GM19324 (cell line): ENCODE measurements around the gene FRMD3.
"Not testable (repeated sequence)": the region's sequence is repeated elsewhere in the genome, so short reads cannot be mapped to it uniquely, and the experiment has no call there.

Experiments used
- ATAC-seq: cut with Tn5 transposase; IDR thresholded peaks from one replicate; pipeline ENCODE4 v1.9.1; 2021; ENCODE audit warnings: mild to moderate bottlenecking, moderate library complexity; ENCODE audit not compliant: unreplicated experiment, low FRiP score

FRMD3 gene

DNA sequence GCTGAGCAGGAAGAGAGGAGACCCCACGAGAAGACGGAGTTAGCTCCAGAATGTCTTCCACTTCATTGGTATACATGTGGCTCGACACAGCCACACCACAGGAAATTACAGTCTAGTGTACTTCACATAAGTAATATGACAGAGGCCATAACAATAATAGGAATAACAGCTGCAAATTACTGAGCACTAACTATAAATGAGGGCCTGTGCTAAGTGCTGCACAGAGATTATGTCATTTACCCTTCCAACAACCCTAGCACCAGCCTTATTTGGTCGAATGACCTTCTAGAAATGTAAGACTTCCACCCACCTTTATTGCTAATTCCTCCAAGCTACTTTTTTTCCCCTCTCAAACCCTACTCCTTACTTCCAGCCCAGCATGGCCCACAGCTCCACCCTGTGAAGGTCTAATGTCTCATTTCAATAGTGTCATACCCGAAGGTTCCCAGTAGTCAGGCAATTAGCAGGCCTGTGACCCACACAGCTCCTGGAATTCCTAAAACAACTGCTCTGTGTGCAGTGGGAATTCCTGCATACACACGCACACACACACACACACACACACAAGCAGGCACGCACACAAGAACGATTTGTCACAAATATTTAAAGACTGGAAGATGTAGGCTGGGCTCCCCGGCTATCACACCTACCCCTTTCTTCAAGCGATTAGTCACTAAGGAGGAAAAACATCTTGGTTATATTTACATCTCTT is 134.5 kb downstream of the FRMD3 start:
- ATAC-seq, result no peak

- ATAC-seq, result no peak
These were observed 136.8 kb downstream of the FRMD3 start for GRCh38 chr9:83401328-83401900.

- ATAC-seq, result no peak
These were observed 141.4 kb downstream of the FRMD3 start for GRCh38 chr9:83396813-83397212.

- no peak for ATAC-seq
These were observed 141.9 kb downstream of the FRMD3 start for GRCh38 chr9:83396342-83396741.

- ATAC-seq, result no peak
These were observed 146.0 kb downstream of the FRMD3 start for GRCh38 chr9:83392228-83392627.

- no peak for ATAC-seq
These were observed 149.9 kb downstream of the FRMD3 start for GRCh38 chr9:83388346-83388745.

DNA sequence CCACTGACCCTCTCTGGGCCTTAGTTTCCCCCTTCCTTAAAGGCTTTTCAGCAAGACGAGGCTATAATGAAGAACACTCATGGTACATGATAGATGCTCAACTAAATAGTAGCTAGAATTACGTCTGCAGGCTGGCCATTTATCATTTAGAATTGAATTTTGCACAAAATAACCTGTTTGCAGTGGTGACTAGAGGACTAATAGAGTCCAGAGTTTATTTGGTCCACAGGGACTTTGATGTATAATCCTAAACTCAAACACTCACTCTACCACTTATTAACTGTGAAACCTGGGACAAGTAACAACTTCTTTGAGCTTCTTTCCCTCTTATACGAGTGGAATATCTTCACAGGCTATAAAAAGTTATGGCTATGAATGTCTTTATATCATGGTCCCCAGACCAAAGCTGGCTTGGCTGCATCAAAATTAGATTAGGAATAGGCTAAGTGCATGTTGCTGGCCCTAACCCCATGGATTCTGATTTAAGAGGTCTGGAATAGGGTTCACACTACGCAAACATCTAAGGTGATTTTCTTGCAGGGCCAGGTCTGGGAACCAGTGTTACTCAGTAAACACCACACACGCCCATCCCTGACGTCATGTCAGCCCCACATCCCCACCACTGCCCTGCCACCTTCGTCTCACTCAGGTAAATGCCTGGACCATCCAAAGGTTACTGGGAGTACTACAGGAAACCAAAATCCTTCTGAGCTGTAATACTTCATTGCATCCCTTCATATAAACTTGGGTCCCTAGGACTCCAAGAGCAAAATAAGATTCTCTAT is 150.6 kb downstream of the FRMD3 start:
- no peak for ATAC-seq

DNA sequence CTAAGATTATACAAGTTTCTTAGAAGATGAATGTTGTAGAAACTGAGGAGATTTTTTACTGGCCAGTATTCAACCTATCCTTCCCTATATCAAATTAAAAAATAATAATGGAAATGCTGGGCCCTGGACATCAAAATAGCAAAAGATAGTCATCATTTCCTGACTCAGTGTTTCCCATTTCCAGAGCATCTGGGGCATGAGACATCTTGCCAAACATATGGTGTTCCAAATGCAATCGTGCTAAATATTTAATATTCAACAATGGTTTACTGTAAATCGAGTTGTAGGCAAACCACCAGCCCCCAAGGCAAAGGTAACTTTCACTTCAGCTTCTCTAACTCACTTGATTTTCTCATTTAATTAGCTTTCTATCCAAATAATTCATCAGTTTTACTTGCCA is 152.9 kb downstream of the FRMD3 start:
- ATAC-seq, result no peak

DNA sequence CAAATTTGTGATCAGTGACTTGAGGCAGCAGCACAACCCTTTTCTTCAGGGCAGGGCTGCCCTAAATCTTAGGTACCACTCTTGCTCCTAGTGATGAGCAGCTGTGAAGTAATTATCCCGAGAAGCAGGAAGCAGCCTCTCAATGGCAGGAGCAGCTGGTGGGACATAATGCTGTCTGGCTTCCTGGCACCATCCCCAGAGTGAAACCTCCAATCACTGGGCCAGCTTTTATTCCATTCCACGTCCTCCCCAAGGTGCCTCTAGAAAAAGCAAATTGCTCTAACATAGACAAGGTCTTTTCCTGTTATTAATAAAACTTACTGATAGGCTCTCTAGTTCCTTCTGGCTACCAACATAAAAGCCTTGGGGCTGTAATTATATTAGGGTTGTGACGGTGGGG is 154.0 kb downstream of the FRMD3 start:
- ATAC-seq, result no peak

DNA sequence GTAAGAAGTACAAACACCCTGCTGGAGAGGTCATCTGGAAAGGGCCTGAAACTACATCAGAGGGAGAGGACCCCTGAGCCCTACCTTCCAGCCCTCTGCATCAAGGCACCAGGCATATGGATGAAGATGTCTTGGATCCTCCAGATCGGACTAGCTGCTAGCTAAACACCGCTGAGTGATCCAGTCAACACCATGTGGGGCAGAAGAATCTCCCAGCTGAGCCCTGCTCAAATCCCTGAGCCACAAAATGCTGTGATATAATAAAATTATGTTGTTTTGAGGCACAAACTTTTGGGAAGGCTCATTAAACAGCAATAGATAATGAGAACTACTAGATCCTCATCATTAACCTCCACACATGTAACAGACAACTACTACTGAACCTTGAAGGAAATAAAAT is 155.2 kb downstream of the FRMD3 start:
- ATAC-seq, result no peak

GRCh38 chr9:83382421-83382820 is 155.8 kb downstream of the FRMD3 start:
- no peak for ATAC-seq

DNA sequence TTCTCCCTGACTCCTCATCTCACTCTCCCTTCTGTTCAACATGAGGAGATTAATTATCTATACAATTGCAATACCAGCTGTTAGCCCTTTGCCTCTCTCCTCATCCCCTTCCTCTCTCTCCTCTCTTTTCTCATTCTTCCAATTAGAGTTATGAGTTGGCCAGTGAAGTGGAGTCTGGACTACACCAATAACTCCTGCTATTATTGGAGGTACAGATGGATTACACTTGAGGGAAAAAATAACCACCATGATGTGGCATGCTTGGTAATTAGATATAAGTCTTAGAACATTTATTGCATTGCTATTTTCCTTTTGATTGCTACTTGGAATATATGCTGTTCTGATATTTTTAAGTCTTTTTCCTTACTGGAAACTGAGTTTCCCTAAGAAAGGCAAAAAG is 159.2 kb downstream of the FRMD3 start:
- ATAC-seq, result no peak

- no peak for ATAC-seq
These were observed 165.2 kb downstream of the FRMD3 start for GRCh38 chr9:83372957-83373356.

DNA sequence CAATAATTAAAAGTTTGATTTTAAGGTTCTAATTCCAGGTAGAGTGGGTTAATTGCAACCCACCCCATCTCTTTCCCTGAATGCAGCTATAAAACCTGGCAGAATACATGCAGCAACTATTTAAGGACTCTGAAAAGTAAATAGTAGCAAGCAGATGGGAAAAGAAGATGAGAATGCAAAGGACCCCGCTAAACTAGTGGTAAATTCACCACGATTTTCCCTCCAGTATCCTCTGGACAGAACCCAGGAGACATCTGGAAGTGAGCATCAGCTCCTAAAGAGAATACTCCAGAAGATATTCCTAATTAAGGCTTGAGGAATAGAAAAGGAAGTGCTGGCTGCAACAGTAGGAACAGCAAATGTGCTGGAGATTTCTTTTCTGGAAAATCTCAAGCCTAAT is 170.9 kb downstream of the FRMD3 start:
- no peak for ATAC-seq

DNA sequence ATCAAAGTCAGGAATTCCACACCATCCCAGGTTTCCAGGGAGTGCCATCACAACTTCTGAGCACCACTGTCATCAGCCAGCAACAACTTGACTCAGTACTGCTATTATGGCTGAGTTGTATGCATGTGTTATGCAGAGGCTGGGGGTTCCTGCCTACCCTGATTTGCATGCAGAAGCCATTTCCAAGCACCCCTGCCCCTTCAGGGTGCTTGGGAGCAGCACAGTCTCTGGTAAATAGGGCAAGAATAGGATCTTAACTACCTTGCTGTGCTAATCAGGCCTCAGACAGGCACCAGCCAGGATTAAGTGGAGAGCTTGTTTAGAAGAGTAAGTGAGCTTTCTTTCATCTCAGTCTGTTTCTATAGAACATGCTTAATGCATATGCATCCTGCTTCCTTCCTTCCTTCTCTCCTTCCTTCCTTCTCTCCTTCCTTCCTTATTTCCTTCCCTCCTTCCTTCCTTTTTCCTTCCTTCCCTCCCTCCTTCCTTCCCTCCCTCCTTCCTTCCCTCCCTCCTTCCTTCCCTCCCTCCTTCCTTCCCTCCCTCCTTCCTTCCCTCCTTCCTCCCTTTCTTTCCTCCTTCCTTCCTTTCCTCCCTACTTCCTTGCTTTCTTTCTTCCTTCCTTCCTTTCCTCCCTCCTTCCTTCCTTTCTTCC is 175.7 kb downstream of the FRMD3 start:
- ATAC-seq, result no peak

- no peak for ATAC-seq
These were observed 179.2 kb downstream of the FRMD3 start for GRCh38 chr9:83359039-83359438.

GRCh38 chr9:83358493-83358892 is 179.7 kb downstream of the FRMD3 start:
- not testable (repeated sequence) for ATAC-seq

DNA sequence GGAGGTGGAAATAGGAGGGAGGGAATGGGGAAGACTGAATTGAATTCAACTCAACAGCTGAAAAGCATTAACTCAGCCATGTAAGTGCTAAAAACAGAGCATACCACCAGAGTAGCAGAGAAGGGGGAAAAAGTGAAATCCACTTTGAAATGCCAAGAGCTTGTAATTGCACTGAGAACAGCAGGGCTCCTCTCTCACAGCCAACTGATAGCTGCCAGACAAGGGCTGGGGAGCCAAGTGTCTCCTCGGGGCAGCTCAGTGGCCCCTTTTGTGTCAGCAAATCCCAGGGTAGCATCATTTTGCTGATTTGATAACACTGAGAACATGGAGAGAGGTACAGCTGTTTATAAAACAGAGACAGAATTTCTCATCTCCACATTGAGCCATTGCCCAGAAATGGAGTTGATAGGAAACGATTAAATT is 182.5 kb downstream of the FRMD3 start:
- ATAC-seq, result no peak

DNA sequence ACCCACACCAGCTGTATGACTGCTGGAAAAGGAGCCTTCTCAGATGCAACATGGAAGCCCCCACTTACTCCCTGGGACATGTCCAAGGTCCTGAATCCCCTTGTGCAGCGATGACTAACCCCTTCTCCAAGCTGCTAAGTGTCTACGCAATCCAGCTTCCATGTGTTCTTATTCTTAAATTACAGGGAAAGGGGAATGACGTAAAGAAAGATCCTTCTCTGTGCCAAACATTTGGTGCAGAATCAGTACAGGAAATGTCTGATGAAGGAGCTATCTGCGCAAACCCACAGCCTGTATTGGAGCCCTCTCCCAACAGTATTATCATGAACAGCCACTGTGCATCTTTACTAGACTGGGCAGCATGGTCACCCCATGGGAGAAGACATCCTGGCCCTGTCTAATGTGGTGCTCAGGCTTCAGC is 183.2 kb downstream of the FRMD3 start:
- no peak for ATAC-seq

DNA sequence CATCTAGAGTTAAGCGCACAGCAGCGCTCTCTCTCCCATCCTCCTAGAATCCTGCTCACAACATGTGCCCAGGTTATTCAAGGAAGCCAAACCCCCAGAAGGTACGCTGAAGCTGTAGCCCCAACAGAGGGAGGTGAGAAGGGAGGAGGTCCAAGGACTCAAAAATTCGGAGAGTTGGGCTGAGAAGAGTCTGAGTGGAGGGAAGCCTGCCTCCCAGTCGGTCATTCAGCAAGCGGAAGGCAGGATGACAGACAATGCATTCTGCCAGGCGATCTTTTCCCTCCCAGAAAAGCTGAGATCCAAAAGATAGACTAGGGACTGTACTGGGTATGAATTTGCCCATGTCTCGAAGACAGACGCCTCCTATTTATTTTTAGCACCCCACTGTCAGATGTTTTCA is 189.2 kb downstream of the FRMD3 start:
- ATAC-seq, result no peak
